ENCODE data around the gene TMPRSS9.

The TMPRSS9 gene

DNA sequence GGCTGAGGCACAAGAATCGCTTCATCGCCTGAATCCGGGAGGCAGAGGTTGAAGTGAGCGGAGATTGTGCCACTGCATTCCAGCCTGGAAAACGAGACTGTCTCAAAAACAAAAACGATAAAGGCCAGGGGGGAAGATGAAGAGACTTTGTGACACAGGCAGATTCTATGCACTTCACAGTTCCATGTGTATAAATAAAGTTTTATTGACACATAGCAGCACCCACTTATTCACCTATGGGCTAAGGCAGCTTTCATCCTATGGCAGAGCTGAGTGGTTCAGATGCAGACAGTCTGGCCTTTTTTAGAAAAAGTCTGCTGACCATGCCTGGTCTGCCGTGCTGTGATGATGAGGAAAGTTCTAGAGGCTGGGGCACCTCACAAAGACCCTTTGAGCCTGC is 91.1 kb downstream of the TMPRSS9 start:
- Histone ChIP-seq H3K4me1 (ENCODE audit: control insufficient read depth in 2 of 2, insufficient read depth in 1 of 2, low read depth in 1 of 2, low read length in 2 of 2) (peaks cover 5 to 8% of the 10 kb centered on the region in 2 donors), H2BK120ac (ENCODE audit: low read depth, low read length) (peak overlapping the region; percentile 47), H3K4me3 (ENCODE audit: low read length in 2 of 2) (no peak overlapping the region), H2BK15ac (ENCODE audit: low read length) (no peak overlapping the region), H3K9me3 (replicated peaks in 1 of 2; ENCODE audit: control insufficient read depth in 2 of 2, insufficient read depth in 1 of 2, low read depth in 1 of 2, low read length in 2 of 2) (no peaks in the 10 kb centered on the region), H3K79me1 (ENCODE audit: low read depth, low read length) (peaks cover 58% of the 10 kb centered on the region), H3K27me3 (ENCODE audit: control insufficient read depth in 3 of 3, insufficient read depth in 3 of 3, low read depth in 1 of 3, low read length in 3 of 3) (no peaks in the 10 kb centered on the region), H4K91ac (ENCODE audit: low read depth, low read length, poor library complexity) (no peak overlapping the region), H3K9ac (ENCODE audit: low read depth, low read length, poor library complexity) (no peak overlapping the region), H2BK5ac (ENCODE audit: low read length) (no peak overlapping the region), H3K27ac (replicated peaks; ENCODE audit: low read length) (no peak overlapping the region), H3K18ac (ENCODE audit: low read length) (no peak overlapping the region), H3K23ac (ENCODE audit: low read depth, low read length, poor library complexity) (peak overlapping the region; percentile 55), H3K4me2 (ENCODE audit: insufficient read depth, low read length, poor library complexity, severe bottlenecking) (no peak overlapping the region), H4K8ac (ENCODE audit: low read depth, low read length) (no peak overlapping the region), H2AFZ (ENCODE audit: low read length) (no peak overlapping the region), H2BK12ac (ENCODE audit: low read length) (no peak overlapping the region), H2AK5ac (ENCODE audit: low read depth, low read length) (no peak overlapping the region), H3K4ac (ENCODE audit: low read length) (no peak overlapping the region), H3K14ac (ENCODE audit: low read length) (no peak overlapping the region), H3K36me3 (replicated peaks in 1 of 2; ENCODE audit: control insufficient read depth in 2 of 2, insufficient read depth in 2 of 2, low read length in 2 of 2) (peaks cover 8 to 52% of the 10 kb centered on the region in 2 donors)
- no peak for DNase-seq (ENCODE audit: low spot score)
- WGBS, 2 donors (ENCODE audit: extremely low coverage in 2 of 2, insufficient read length in 2 of 2, insufficient replicate concordance in 1 of 2): no CpG with 5 or more reads among the region's 7 CpGs

DNA sequence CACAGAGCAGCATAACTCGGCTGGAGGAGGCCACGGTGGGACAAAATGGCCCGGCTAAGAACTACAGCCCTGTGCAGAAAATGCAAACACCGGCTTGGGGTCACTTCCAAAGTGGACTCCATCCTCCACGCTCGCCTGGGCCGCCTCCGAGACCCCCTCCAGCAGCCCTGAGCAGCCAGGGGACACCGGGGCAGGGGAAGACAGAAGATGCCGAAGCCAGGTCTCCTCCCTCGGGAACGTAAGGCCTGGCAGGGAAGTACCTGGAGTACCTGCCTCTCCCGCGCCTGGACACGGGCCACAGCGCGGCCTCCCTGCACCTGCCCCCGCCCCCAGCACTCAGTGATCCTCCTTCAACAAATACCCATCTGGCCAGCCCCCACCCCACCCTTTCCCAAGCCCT is 91.7 kb downstream of the TMPRSS9 start:
- no peak overlapping the region for H3K4ac ChIP-seq (ENCODE audit: low read length)
- H3K4me1 ChIP-seq (ENCODE audit: control insufficient read depth in 2 of 2, insufficient read depth in 1 of 2, low read depth in 1 of 2, low read length in 2 of 2): peaks cover 4 to 5% of the 10 kb centered on the region in 2 donors
- H3K36me3 ChIP-seq (replicated peaks in 1 of 2; ENCODE audit: control insufficient read depth in 2 of 2, insufficient read depth in 2 of 2, low read length in 2 of 2): peaks cover 8 to 52% of the 10 kb centered on the region in 2 donors
- no peaks in the 10 kb centered on the region for H3K9me3 ChIP-seq (replicated peaks in 1 of 2; ENCODE audit: control insufficient read depth in 2 of 2, insufficient read depth in 1 of 2, low read depth in 1 of 2, low read length in 2 of 2)
- no peak overlapping the region for H3K4me2 ChIP-seq (ENCODE audit: insufficient read depth, low read length, poor library complexity, severe bottlenecking)
- no peak overlapping the region for H3K27ac ChIP-seq (replicated peaks; ENCODE audit: low read length)
- no peaks in the 10 kb centered on the region for H3K27me3 ChIP-seq (ENCODE audit: control insufficient read depth in 3 of 3, insufficient read depth in 3 of 3, low read depth in 1 of 3, low read length in 3 of 3)
- H2AFZ ChIP-seq (ENCODE audit: low read length): no peak overlapping the region
- H2BK12ac ChIP-seq (ENCODE audit: low read length): no peak overlapping the region
- no peak overlapping the region for H3K4me3 ChIP-seq (ENCODE audit: low read length in 2 of 2)
- no peak overlapping the region for H2BK5ac ChIP-seq (ENCODE audit: low read length)
- H3K18ac ChIP-seq (ENCODE audit: low read length): no peak overlapping the region
- no CpG with 5 or more reads among the region's 18 CpGs for WGBS, 2 donors (ENCODE audit: extremely low coverage in 2 of 2, insufficient read length in 2 of 2, insufficient replicate concordance in 1 of 2)
- H2BK120ac ChIP-seq (ENCODE audit: low read depth, low read length): peak overlapping the region; percentile 47
- H2BK15ac ChIP-seq (ENCODE audit: low read length): no peak overlapping the region
- no peak overlapping the region for H3K14ac ChIP-seq (ENCODE audit: low read length)
- no peak overlapping the region for H4K8ac ChIP-seq (ENCODE audit: low read depth, low read length)
- no peak overlapping the region for H3K9ac ChIP-seq (ENCODE audit: low read depth, low read length, poor library complexity)
- H3K23ac ChIP-seq (ENCODE audit: low read depth, low read length, poor library complexity): peak overlapping the region; percentile 55
- H2AK5ac ChIP-seq (ENCODE audit: low read depth, low read length): no peak overlapping the region
- no peak overlapping the region for H4K91ac ChIP-seq (ENCODE audit: low read depth, low read length, poor library complexity)
- H3K79me1 ChIP-seq (ENCODE audit: low read depth, low read length): peaks cover 54% of the 10 kb centered on the region
- no peak for DNase-seq (ENCODE audit: low spot score)

DNA sequence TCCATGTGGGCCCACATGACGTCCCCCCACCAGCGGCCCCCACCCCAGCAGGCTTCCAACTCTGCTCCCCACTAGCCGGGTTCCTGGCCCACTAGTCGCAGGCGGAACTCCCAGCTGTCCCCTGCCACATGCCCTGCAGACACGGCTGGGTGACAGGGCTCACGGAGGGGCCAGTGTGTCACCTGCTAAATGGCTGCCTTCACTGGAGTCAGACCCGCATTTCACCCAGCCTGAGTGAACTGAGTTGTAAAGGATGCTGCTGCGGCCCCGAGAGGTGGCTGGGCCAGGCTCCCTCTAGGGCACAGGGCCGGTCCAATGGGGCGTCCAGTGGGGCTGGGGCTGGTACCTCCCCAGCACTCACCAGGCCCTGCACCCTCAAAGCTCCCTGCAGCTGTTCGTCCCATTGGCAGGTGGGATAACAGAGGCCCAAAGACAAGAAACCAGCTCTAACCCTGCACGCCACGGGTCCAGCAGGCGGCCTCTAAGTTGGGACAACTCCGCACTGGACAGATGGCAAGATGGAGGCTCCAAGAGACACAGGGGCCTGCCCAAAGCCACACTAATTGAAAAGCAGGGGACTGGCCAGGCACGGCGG is 93.5 kb downstream of the TMPRSS9 start:
- H2BK12ac ChIP-seq (ENCODE audit: low read length): no peak overlapping the region
- no CpG with 5 or more reads among the region's 19 CpGs for WGBS, 2 donors (ENCODE audit: extremely low coverage in 2 of 2, insufficient read length in 2 of 2, insufficient replicate concordance in 1 of 2)
- no peak overlapping the region for H3K4ac ChIP-seq (ENCODE audit: low read length)
- H3K18ac ChIP-seq (ENCODE audit: low read length): no peak overlapping the region
- no peaks in the 10 kb centered on the region for H3K9me3 ChIP-seq (replicated peaks in 1 of 2; ENCODE audit: control insufficient read depth in 2 of 2, insufficient read depth in 1 of 2, low read depth in 1 of 2, low read length in 2 of 2)
- H3K14ac ChIP-seq (ENCODE audit: low read length): no peak overlapping the region
- peak overlapping the region; percentile 11 for H3K4me2 ChIP-seq (ENCODE audit: insufficient read depth, low read length, poor library complexity, severe bottlenecking)
- H3K23ac ChIP-seq (ENCODE audit: low read depth, low read length, poor library complexity): peak overlapping the region; percentile 80
- peak overlapping the region; percentile 39 for H2BK5ac ChIP-seq (ENCODE audit: low read length)
- no peaks in the 10 kb centered on the region for H3K27me3 ChIP-seq (ENCODE audit: control insufficient read depth in 3 of 3, insufficient read depth in 3 of 3, low read depth in 1 of 3, low read length in 3 of 3)
- no peak overlapping the region for H2BK15ac ChIP-seq (ENCODE audit: low read length)
- no peak overlapping the region for H3K27ac ChIP-seq (replicated peaks; ENCODE audit: low read length)
- no peak overlapping the region for H3K4me3 ChIP-seq (ENCODE audit: low read length in 2 of 2)
- no peak overlapping the region for H4K91ac ChIP-seq (ENCODE audit: low read depth, low read length, poor library complexity)
- H3K79me1 ChIP-seq (ENCODE audit: low read depth, low read length): peaks cover 41% of the 10 kb centered on the region
- no peak for DNase-seq (ENCODE audit: low spot score)
- H3K9ac ChIP-seq (ENCODE audit: low read depth, low read length, poor library complexity): no peak overlapping the region
- no peak overlapping the region for H2BK120ac ChIP-seq (ENCODE audit: low read depth, low read length)
- H4K8ac ChIP-seq (ENCODE audit: low read depth, low read length): peak overlapping the region; percentile 92
- H3K36me3 ChIP-seq (replicated peaks in 1 of 2; ENCODE audit: control insufficient read depth in 2 of 2, insufficient read depth in 2 of 2, low read length in 2 of 2): peaks cover 8 to 41% of the 10 kb centered on the region in 2 donors
- H2AK5ac ChIP-seq (ENCODE audit: low read depth, low read length): no peak overlapping the region
- peaks cover 0 to 5% of the 10 kb centered on the region in 2 donors for H3K4me1 ChIP-seq (ENCODE audit: control insufficient read depth in 2 of 2, insufficient read depth in 1 of 2, low read depth in 1 of 2, low read length in 2 of 2)
- H2AFZ ChIP-seq (ENCODE audit: low read length): no peak overlapping the region

DNA sequence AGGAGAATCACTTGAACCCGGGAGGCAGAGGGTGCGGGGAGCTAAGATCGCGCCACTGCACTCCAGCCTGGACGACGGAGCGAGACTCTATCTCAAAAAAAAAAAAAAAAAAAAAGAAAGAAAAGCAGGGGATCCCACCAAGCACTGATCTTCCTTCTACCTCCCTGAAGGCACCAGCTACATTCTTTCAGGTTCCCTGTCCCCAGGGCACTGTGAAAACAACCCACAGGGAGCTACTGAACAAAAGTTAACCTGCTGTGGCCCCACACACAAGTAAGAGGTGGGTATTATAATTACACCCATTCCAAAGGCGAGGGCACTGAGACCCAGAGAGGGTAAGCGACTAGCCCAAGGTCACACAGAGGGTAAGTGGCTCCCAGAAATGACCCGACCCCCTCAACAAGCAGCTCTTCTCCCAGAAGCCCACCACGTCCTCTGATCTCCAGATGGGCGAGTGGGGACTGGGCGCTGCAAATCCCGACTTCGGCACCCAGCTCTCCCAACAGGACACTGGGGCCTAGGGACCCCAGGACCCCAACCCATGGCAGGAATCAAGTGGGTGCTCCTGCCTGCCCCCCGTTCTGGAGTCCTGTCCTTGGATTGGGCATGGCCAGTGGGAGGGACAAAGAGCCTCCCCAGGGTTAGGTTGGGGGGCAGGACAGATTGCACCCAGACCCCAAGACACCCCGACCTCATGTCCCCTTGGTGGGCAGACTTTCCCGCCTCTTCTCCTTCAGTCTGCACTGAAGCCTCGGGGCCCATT is 94.3 kb downstream of the TMPRSS9 start:
- no peaks in the 10 kb centered on the region for H3K9me3 ChIP-seq (replicated peaks in 1 of 2; ENCODE audit: control insufficient read depth in 2 of 2, insufficient read depth in 1 of 2, low read depth in 1 of 2, low read length in 2 of 2)
- no peak overlapping the region for H3K18ac ChIP-seq (ENCODE audit: low read length)
- DNase-seq (ENCODE audit: low spot score): no peak
- no peaks in the 10 kb centered on the region for H3K27me3 ChIP-seq (ENCODE audit: control insufficient read depth in 3 of 3, insufficient read depth in 3 of 3, low read depth in 1 of 3, low read length in 3 of 3)
- peaks cover 38% of the 10 kb centered on the region for H3K79me1 ChIP-seq (ENCODE audit: low read depth, low read length)
- H3K27ac ChIP-seq (replicated peaks; ENCODE audit: low read length): no peak overlapping the region
- H2AK5ac ChIP-seq (ENCODE audit: low read depth, low read length): no peak overlapping the region
- no CpG with 5 or more reads among the region's 19 CpGs for WGBS, 2 donors (ENCODE audit: extremely low coverage in 2 of 2, insufficient read length in 2 of 2, insufficient replicate concordance in 1 of 2)
- H2BK120ac ChIP-seq (ENCODE audit: low read depth, low read length): no peak overlapping the region
- no peak overlapping the region for H4K8ac ChIP-seq (ENCODE audit: low read depth, low read length)
- H3K23ac ChIP-seq (ENCODE audit: low read depth, low read length, poor library complexity): no peak overlapping the region
- H3K4me1 ChIP-seq (ENCODE audit: control insufficient read depth in 2 of 2, insufficient read depth in 1 of 2, low read depth in 1 of 2, low read length in 2 of 2): peaks cover 0 to 5% of the 10 kb centered on the region in 2 donors
- H2BK5ac ChIP-seq (ENCODE audit: low read length): no peak overlapping the region
- no peak overlapping the region for H2BK12ac ChIP-seq (ENCODE audit: low read length)
- H3K14ac ChIP-seq (ENCODE audit: low read length): no peak overlapping the region
- H3K4me3 ChIP-seq (ENCODE audit: low read length in 2 of 2): peak overlapping the region in 1 of 2 donors; percentile 78
- H4K91ac ChIP-seq (ENCODE audit: low read depth, low read length, poor library complexity): no peak overlapping the region
- no peak overlapping the region for H2AFZ ChIP-seq (ENCODE audit: low read length)
- no peak overlapping the region for H3K4me2 ChIP-seq (ENCODE audit: insufficient read depth, low read length, poor library complexity, severe bottlenecking)
- H3K9ac ChIP-seq (ENCODE audit: low read depth, low read length, poor library complexity): no peak overlapping the region
- no peak overlapping the region for H2BK15ac ChIP-seq (ENCODE audit: low read length)
- H3K4ac ChIP-seq (ENCODE audit: low read length): no peak overlapping the region
- peaks cover 6 to 34% of the 10 kb centered on the region in 2 donors for H3K36me3 ChIP-seq (replicated peaks in 1 of 2; ENCODE audit: control insufficient read depth in 2 of 2, insufficient read depth in 2 of 2, low read length in 2 of 2)
